HUES64 (cell line): ENCODE results near the gene HIVEP3.

ENCODE experiments used
- H3K27ac ChIP-seq: 2 replicates; pipeline ENCODE4 v1.7.0; 2013; ENCODE audit warnings: low read depth, low read length, inconsistent platforms
- H3K27me3 ChIP-seq: 2 replicates; pipeline ENCODE4 v1.6.1; 2013; ENCODE audit warnings: mild to moderate bottlenecking, low read length; ENCODE audit not compliant: insufficient read depth
- H3K36me3 ChIP-seq: 2 replicates; pipeline ENCODE4 v1.6.1; 2013; ENCODE audit warnings: mild to moderate bottlenecking, low read length; ENCODE audit not compliant: insufficient read depth
- H3K4me1 ChIP-seq: 2 replicates; pipeline ENCODE4 v1.6.1; 2013; ENCODE audit warnings: mild to moderate bottlenecking, low read length, moderate library complexity; ENCODE audit not compliant: insufficient read depth
- H3K4me3 ChIP-seq: 2 replicates; pipeline ENCODE4 v1.5.1; 2013; ENCODE audit warnings: mild to moderate bottlenecking, low read length, moderate library complexity
- H3K9ac ChIP-seq: 2 replicates; pipeline ENCODE4 v1.6.1; 2013; ENCODE audit warnings: mild to moderate bottlenecking, low read depth, low read length
- H3K9me3 ChIP-seq: 2 replicates; pipeline ENCODE4 v1.6.1; 2013; ENCODE audit warnings: low read depth, low read length; ENCODE audit not compliant: insufficient read depth
- WGBS: fragments of 150-250, 120-280 bp; methylation state at CpG from one replicate; pipeline ENCODE4 v1.1.7; 2013; ENCODE audit warnings: missing lambda C conversion rate; 5-methylcytosine and 5-hydroxymethylcytosine counted together

Gene HIVEP3

DNA sequence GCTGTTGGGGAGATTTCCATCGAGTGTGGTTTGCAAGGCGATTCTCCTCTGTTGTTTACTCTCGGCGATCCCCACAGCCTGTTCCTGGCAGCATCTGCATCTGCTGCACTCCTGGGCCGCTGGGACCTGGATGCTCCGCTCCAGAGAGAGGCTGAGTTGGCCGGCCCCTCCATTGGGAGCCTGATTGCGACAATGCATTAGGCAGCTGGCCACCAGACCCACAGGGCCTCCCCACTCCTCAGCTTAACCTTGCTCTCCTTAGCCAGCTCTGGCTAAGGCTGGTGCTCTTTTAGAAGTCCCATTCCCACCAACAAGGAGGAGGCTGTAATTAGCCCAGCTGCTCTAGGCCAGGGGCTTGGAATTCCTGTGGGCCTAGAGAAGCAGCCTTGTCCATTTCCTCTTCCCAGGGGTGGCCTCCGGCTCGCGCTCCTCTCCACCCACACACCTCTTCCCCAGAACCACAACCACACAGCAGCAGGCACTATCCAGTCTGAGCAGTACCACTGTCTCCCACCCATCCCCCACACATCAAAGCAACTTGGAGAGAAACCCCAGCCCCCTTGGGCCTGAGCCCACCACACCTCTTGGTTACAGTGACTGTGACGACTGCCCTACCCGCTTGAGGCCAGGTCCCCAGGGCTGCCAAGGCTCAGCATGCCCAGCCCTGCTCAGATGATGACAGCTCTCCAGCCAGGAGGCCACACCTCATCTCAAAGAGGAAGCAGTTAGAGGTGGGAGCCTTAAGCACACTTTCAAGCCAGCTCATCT lies 240.4 kb downstream of the HIVEP3 start:
- Histone ChIP-seq H3K4me3 (no peak overlapping the region), H3K4me1 (peaks cover under 1% of the 10 kb centered on the region; the same call in 1 of the 2 replicates), H3K9me3 (no peaks in the 10 kb centered on the region), H3K36me3 (no peaks in the 10 kb centered on the region), H3K9ac (no peak overlapping the region), H3K27me3 (no peaks in the 10 kb centered on the region), H3K27ac (no peak overlapping the region)
- WGBS: 88% methylated on average over 13 of the region's 13 CpGs

DNA sequence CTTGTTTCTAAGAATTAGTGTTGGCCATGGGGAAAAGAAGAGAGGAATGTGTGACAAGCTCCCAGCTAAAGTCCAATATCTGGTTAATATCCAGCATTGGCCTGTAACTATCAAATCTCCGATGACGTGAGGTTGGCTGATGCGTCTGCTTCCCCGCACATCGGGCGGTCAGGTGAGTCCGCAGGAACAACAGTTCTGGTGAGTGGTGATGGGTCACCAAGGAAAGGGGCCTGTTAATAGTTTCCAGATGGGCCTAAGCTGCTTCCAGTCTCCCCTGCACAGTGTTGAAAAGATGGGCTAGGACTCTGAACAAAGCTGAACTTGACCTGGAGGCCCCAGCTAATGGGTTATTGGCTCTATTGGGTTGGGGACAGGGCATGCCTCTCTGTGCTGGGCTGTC lies 241.1 kb downstream of the HIVEP3 start:
- H3K9ac ChIP-seq: no peak overlapping the region
- peaks cover 5% of the 10 kb centered on the region; the same call in 1 of the 2 replicates for H3K4me1 ChIP-seq
- H3K9me3 ChIP-seq: no peaks in the 10 kb centered on the region
- H3K27me3 ChIP-seq: no peaks in the 10 kb centered on the region
- no peak overlapping the region for H3K4me3 ChIP-seq
- no peak overlapping the region for H3K27ac ChIP-seq
- WGBS: 97% methylated on average over 7 of the region's 7 CpGs
- no peaks in the 10 kb centered on the region for H3K36me3 ChIP-seq

- Histone ChIP-seq H3K4me1 (peaks cover 12% of the 10 kb centered on the region; the same call in 1 of the 2 replicates), H3K27me3 (no peaks in the 10 kb centered on the region), H3K9ac (no peak overlapping the region), H3K27ac (no peak overlapping the region), H3K36me3 (no peaks in the 10 kb centered on the region), H3K9me3 (no peaks in the 10 kb centered on the region), H3K4me3 (no peak overlapping the region)
- WGBS: 100% methylated on average over 1 of the region's 1 CpG
Observed at GRCh38 chr1:41675401-41675800, 243.3 kb downstream of the HIVEP3 start.

DNA sequence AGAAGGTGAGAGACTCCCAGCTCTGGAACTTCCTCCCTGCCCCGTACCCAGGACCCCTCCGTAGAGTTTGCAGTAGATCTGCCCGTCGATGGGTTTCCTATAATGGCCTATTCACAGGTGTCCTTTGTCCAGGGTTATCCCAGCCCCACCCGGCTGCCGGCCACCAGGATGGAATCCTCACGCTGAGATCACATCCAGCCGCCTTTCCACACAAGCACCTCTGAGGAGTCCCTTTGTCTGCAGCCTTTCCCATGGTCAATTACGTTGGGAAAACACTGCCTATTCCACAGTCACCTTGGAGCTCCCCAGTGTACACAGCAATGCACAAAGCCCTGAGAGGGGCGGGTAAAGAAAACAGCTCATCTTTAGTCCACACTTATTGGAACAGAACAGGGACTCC lies 244.2 kb downstream of the HIVEP3 start:
- no peaks in the 10 kb centered on the region for H3K9me3 ChIP-seq
- H3K27me3 ChIP-seq: no peaks in the 10 kb centered on the region
- no peak overlapping the region for H3K9ac ChIP-seq
- no peaks in the 10 kb centered on the region for H3K36me3 ChIP-seq
- no peak overlapping the region for H3K27ac ChIP-seq
- WGBS: 84% methylated on average over 10 of the region's 10 CpGs
- H3K4me3 ChIP-seq: no peak overlapping the region
- H3K4me1 ChIP-seq: peaks cover 12% of the 10 kb centered on the region; the same call in 1 of the 2 replicates

DNA sequence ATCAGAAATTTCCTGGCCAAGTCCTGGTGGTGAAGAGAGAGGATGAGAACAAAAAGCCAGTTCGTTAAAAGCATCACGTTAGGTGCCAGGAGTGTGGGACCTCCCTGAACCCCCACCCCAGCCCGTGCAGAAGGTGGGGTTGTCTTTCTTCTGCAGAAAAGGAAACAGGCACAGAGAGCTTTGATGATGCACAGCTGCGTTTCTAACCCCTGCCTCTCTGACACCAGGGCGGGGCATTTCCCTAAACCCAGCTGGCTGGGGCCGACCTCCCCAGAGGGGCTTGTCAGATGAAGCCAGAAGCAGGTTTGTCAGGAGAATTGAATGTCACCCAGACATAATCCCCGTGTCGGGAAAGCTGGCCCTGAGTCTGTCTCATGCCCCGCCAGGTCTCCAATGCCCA lies 244.9 kb downstream of the HIVEP3 start:
- Histone ChIP-seq H3K4me1 (peaks cover 12% of the 10 kb centered on the region; the same call in 1 of the 2 replicates), H3K27ac (no peak overlapping the region), H3K4me3 (no peak overlapping the region), H3K36me3 (no peaks in the 10 kb centered on the region), H3K9me3 (no peaks in the 10 kb centered on the region), H3K27me3 (no peaks in the 10 kb centered on the region), H3K9ac (no peak overlapping the region)
- 77% methylated on average over 9 of the region's 9 CpGs for WGBS

DNA sequence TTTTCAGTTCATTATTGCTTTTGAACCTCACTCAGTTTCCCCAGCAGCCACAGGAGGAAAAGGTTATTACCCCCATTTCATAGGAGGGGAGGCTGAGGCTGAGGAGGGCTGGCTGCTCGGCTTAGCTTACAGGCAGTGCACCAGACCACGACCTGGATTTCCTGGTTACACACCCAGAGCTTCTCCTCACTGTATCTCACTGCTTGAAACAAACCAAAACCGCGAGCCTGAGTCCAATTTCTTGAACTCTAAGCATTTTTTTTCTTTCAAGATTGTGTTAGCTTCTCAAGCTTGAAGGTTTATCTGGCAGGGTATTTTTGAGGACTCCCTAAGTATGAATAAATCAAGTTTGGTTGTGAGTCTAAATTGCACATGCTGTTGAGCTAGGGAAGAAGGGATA lies 245.3 kb downstream of the HIVEP3 start:
- H3K27me3 ChIP-seq: no peaks in the 10 kb centered on the region
- H3K4me3 ChIP-seq: no peak overlapping the region
- peaks cover 12% of the 10 kb centered on the region; the same call in 1 of the 2 replicates for H3K4me1 ChIP-seq
- H3K9ac ChIP-seq: no peak overlapping the region
- 76% methylated on average over 4 of the region's 4 CpGs for WGBS
- H3K36me3 ChIP-seq: no peaks in the 10 kb centered on the region
- H3K9me3 ChIP-seq: no peaks in the 10 kb centered on the region
- no peak overlapping the region for H3K27ac ChIP-seq

DNA sequence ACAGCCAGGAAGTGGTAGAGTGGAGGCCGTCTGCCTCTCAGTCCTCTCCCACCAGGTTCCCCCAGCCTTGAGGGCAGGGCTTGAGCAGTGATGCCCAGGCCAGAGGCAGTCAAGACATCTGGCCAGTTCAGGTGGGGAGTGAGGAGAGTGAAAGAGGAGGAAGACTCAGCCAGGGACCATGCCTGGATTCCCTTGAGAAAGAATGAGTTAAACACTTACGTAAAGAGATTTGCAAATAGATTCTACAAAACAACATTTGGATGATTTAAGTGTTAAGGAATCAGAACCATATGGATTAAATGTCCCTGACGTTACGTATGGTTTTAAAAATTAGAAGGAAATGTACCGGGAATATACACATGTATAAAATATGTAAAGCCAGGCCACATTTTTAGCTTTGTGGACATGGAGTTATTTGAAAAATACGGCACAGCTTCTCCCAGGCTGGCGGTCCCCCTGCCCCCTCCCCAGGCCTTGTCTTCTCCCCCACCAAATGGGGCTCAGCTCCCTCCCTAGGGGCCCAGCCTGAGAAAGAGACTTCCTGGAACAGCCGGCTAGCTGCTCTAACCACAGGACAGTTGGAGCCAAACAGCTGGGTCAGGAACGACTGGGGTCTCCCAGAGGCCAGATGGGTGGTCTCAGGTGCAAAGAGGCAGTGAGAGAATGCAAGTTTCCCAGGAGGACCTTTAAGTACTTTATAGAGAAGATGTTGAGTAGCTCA lies 245.9 kb downstream of the HIVEP3 start:
- Histone ChIP-seq H3K4me1 (peaks cover 12% of the 10 kb centered on the region; the same call in 1 of the 2 replicates), H3K27ac (no peak overlapping the region), H3K4me3 (no peak overlapping the region), H3K27me3 (no peaks in the 10 kb centered on the region), H3K36me3 (no peaks in the 10 kb centered on the region), H3K9ac (no peak overlapping the region), H3K9me3 (no peaks in the 10 kb centered on the region)
- 82% methylated on average over 8 of the region's 9 CpGs for WGBS

DNA sequence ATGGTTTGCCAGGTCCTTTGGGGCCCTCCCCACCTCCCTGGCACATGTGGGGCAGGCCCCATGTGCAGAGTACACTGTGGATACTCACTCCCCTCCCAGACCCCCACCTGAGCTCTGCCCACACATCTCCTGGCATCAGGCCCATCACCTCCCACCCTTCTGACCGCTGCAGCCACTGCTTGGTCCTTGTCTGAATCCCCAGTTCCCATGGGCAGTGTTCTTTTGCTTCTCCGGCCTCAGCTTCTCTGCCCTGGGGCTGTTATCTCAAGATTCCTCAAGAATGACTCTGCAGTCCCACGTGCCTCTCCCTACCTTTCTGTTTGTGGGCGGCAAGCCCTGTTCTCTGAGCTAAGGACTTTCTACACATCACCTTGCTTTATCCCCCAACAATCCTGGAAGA lies 246.5 kb downstream of the HIVEP3 start:
- H3K27me3 ChIP-seq: no peaks in the 10 kb centered on the region
- H3K4me1 ChIP-seq: peaks cover 15% of the 10 kb centered on the region; the same call in 1 of the 2 replicates
- no peaks in the 10 kb centered on the region for H3K36me3 ChIP-seq
- WGBS: 57% methylated on average over 4 of the region's 4 CpGs
- no peak overlapping the region for H3K9ac ChIP-seq
- no peak overlapping the region for H3K4me3 ChIP-seq
- H3K9me3 ChIP-seq: no peaks in the 10 kb centered on the region
- H3K27ac ChIP-seq: no peak overlapping the region

- H3K9me3 ChIP-seq: no peaks in the 10 kb centered on the region
- WGBS: 94% methylated on average over 15 of the region's 15 CpGs
- no peak overlapping the region for H3K4me3 ChIP-seq
- H3K4me1 ChIP-seq: peaks cover 17% of the 10 kb centered on the region; the same call in 1 of the 2 replicates
- no peak overlapping the region for H3K27ac ChIP-seq
- H3K9ac ChIP-seq: no peak overlapping the region
- H3K27me3 ChIP-seq: no peaks in the 10 kb centered on the region
- no peaks in the 10 kb centered on the region for H3K36me3 ChIP-seq
Observed at GRCh38 chr1:41671116-41671755, 247.5 kb downstream of the HIVEP3 start.

GRCh38 chr1:41670217-41670957 lies 248.3 kb downstream of the HIVEP3 start:
- H3K27ac ChIP-seq: no peak overlapping the region
- H3K9me3 ChIP-seq: no peaks in the 10 kb centered on the region
- H3K36me3 ChIP-seq: no peaks in the 10 kb centered on the region
- 79% methylated on average over 4 of the region's 4 CpGs for WGBS
- peaks cover 17% of the 10 kb centered on the region; the same call in 1 of the 2 replicates for H3K4me1 ChIP-seq
- H3K27me3 ChIP-seq: no peaks in the 10 kb centered on the region
- no peak overlapping the region for H3K9ac ChIP-seq
- no peak overlapping the region for H3K4me3 ChIP-seq
